ENCODE data around the gene MYOF.

MYOF gene

GRCh38 chr10:93357680-93358079, 124.5 kb downstream of the MYOF start:
- TF ChIP-seq GATA3 (IDR thresholded peaks at IDR 0.05; ENCODE audit: low read depth, low read length): no peak
- no peak for TF ChIP-seq GATA2 (IDR thresholded peaks at IDR 0.05; ENCODE audit: low read depth, low read length)

GRCh38 chr10:93356516-93356915, 125.6 kb downstream of the MYOF start:
- TF ChIP-seq GATA3 (IDR thresholded peaks at IDR 0.05; ENCODE audit: low read depth, low read length) (no peak), GATA2 (IDR thresholded peaks at IDR 0.05; ENCODE audit: low read depth, low read length) (no peak)

GRCh38 chr10:93352638-93353383, 129.3 kb downstream of the MYOF start:
- TF ChIP-seq GATA2 (IDR thresholded peaks at IDR 0.05; ENCODE audit: low read depth, low read length): no peak
- no peak for TF ChIP-seq GATA3 (IDR thresholded peaks at IDR 0.05; ENCODE audit: low read depth, low read length)

GRCh38 chr10:93346694-93347093, 135.4 kb downstream of the MYOF start:
- TF ChIP-seq GATA2 (IDR thresholded peaks at IDR 0.05; ENCODE audit: low read depth, low read length) (no peak), GATA3 (IDR thresholded peaks at IDR 0.05; ENCODE audit: low read depth, low read length) (no peak)

GRCh38 chr10:93346108-93346507, 136.0 kb downstream of the MYOF start:
- TF ChIP-seq GATA3 (IDR thresholded peaks at IDR 0.05; ENCODE audit: low read depth, low read length): no peak
- TF ChIP-seq GATA2 (IDR thresholded peaks at IDR 0.05; ENCODE audit: low read depth, low read length): no peak

- TF ChIP-seq GATA3 (IDR thresholded peaks at IDR 0.05; ENCODE audit: low read depth, low read length): no peak
- TF ChIP-seq GATA2 (IDR thresholded peaks at IDR 0.05; ENCODE audit: low read depth, low read length): no peak
Observed at GRCh38 chr10:93344691-93345090, 137.4 kb downstream of the MYOF start.

- TF ChIP-seq GATA3 (IDR thresholded peaks at IDR 0.05; ENCODE audit: low read depth, low read length) (no peak), GATA2 (IDR thresholded peaks at IDR 0.05; ENCODE audit: low read depth, low read length) (no peak)
Observed at GRCh38 chr10:93342921-93343320, 139.2 kb downstream of the MYOF start.

- TF ChIP-seq GATA3 (IDR thresholded peaks at IDR 0.05; ENCODE audit: low read depth, low read length) (no peak), GATA2 (IDR thresholded peaks at IDR 0.05; ENCODE audit: low read depth, low read length) (no peak)
Observed at GRCh38 chr10:93342366-93342765, 139.8 kb downstream of the MYOF start.

- no peak for TF ChIP-seq GATA3 (IDR thresholded peaks at IDR 0.05; ENCODE audit: low read depth, low read length)
- TF ChIP-seq GATA2 (IDR thresholded peaks at IDR 0.05; ENCODE audit: low read depth, low read length): no peak
Observed at GRCh38 chr10:93337309-93337721, 144.8 kb downstream of the MYOF start.

GRCh38 chr10:93336678-93337077, 145.5 kb downstream of the MYOF start:
- TF ChIP-seq GATA2 (IDR thresholded peaks at IDR 0.05; ENCODE audit: low read depth, low read length) (no peak), GATA3 (IDR thresholded peaks at IDR 0.05; ENCODE audit: low read depth, low read length) (no peak)

- TF ChIP-seq GATA2 (IDR thresholded peaks at IDR 0.05; ENCODE audit: low read depth, low read length): no peak
- no peak for TF ChIP-seq GATA3 (IDR thresholded peaks at IDR 0.05; ENCODE audit: low read depth, low read length)
Observed at GRCh38 chr10:93336110-93336509, 146.0 kb downstream of the MYOF start.

GRCh38 chr10:93334901-93335327, 147.2 kb downstream of the MYOF start:
- TF ChIP-seq GATA2 (IDR thresholded peaks at IDR 0.05; ENCODE audit: low read depth, low read length): no peak
- TF ChIP-seq GATA3 (IDR thresholded peaks at IDR 0.05; ENCODE audit: low read depth, low read length): no peak

GRCh38 chr10:93334181-93334580, 148.0 kb downstream of the MYOF start:
- no peak for TF ChIP-seq GATA2 (IDR thresholded peaks at IDR 0.05; ENCODE audit: low read depth, low read length)
- TF ChIP-seq GATA3 (IDR thresholded peaks at IDR 0.05; ENCODE audit: low read depth, low read length): no peak

- TF ChIP-seq GATA3 (IDR thresholded peaks at IDR 0.05; ENCODE audit: low read depth, low read length) (no peak), GATA2 (IDR thresholded peaks at IDR 0.05; ENCODE audit: low read depth, low read length) (no peak)
Observed at GRCh38 chr10:93333278-93333978, 148.7 kb downstream of the MYOF start.

- TF ChIP-seq GATA2 (IDR thresholded peaks at IDR 0.05; ENCODE audit: low read depth, low read length) (no peak), GATA3 (IDR thresholded peaks at IDR 0.05; ENCODE audit: low read depth, low read length) (no peak)
Observed at GRCh38 chr10:93330824-93331223, 151.3 kb downstream of the MYOF start.
